Measurements from ENCODE around the gene ZNF750. TPM values are rescaled to one million over a fixed set of nuclear protein-coding genes. Genes with fewer than 3 reads are reported as not detected.

ZNF750 gene
- total and polyA plus RNA-seq, 2 of the 13 experiments (the other 11 are each of a cell fraction or from before 2014, with no cell fraction given) = not detected

DNA sequence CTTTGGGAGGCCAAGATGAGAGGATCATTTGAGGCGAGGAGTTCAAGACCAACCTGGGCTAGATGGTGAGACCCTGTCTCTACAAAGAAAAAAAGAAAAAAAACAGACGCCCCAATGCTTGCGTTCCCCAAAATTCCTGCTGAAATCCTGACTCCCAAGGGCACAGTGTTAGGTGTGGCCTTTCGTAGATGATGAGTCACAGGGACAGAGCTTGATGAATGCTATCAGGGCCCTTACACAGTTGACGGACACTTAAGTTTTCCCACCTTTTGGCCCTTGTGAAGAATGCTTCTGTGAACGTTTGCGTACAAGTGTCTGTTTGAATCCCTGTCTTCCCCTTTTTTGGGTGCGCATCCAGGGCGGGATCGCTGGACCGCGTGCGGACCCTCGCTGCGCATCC is 16.5 kb upstream of the ZNF750 start (continued):
- no peak for TF ChIP-seq MYNN (CRISPR knock-in tag; IDR thresholded peaks at IDR 0.05; ENCODE audit: low read depth)

- DNase-seq (ENCODE audit: low spot score) = no peak
These were observed 14.4 kb upstream of the ZNF750 start for GRCh38 chr17:82854226-82854625.

More at GRCh38 chr17:82854226-82854625, 14.4 kb upstream of the ZNF750 start:
- no TSS peak for BruUV-seq (replicated peaks)
- ATAC-seq = no peak
- CTCF ChIA-PET (ENCODE audit: low intra/inter-chr PET ratio, low total read pairs) = no interaction called here
- Histone ChIP-seq H3K4me1 (ENCODE audit: insufficient read depth, low read length) (peaks cover 6% of the 10 kb centered on the region), H3K27me3 (ENCODE audit: control insufficient read depth in 1 of 2, insufficient read depth in 2 of 2, low read length in 2 of 2) (no peaks in the 10 kb centered on the region), H3K4me2 (ENCODE audit: low read depth, low read length) (no peak overlapping the region), H3K4me3 (replicated peaks in 1 of 3; ENCODE audit: insufficient read depth in 1 of 3, low read depth in 2 of 3, low read length in 3 of 3) (no peak overlapping the region), H3K9ac (ENCODE audit: insufficient read depth, low read depth, low read length) (no peak overlapping the region), H4K20me1 (ENCODE audit: insufficient read depth, low read length) (no peaks in the 10 kb centered on the region), H3K9me3 (ENCODE audit: low read length) (no peaks in the 10 kb centered on the region), H3K27ac (ENCODE audit: extremely low read length, insufficient read depth, low read length) (no peak overlapping the region), H3K36me3 (replicated peaks in 1 of 2; ENCODE audit: control insufficient read depth in 1 of 2, insufficient read depth in 2 of 2, low read length in 2 of 2) (peaks cover 0 to 6% of the 10 kb centered on the region in 2 experiments; a peak in 2 of 5 replicates), H3K79me2 (ENCODE audit: insufficient read depth, low read length) (no peaks in the 10 kb centered on the region), H2AFZ (ENCODE audit: low read length) (no peak overlapping the region)
- in situ Hi-C loops (cut with HindIII; ENCODE audit: extremely low pct_ligation_motif_present, low pct_unique_long_range_greater_than_20kb) = no loop called here
- no peak for FAIRE-seq
- TF ChIP-seq HMGXB4 (CRISPR knock-in tag; IDR thresholded peaks at IDR 0.05; ENCODE audit: borderline replicate concordance in 1 of 2, low read depth in 1 of 2) = no peak
- peak in 1 of 2 experiments; percentile 44; a peak in 2 of 4 replicates for TF ChIP-seq MAFK (conservative IDR thresholded peaks at IDR 0.05 in 1 of 2, IDR thresholded peaks at IDR 0.05 in 1 of 2; ENCODE audit: low read length in 2 of 2)
- WGBS (ENCODE audit: low lambda C conversion rate) = 96% methylated on average over 11 of the region's 11 CpGs
- POLR2A ChIA-PET = no interaction called here
- intact Hi-C loops (cut with micrococcal nuclease; ENCODE audit: unreplicated experiment) = no loop called here
